Effector memory CD4-positive, alpha-beta T cell (primary cell): ENCODE results near the gene TRIOBP.

Experiments
- DNase-seq, 3 donors: peaks; one replicate each; pipeline ENCODE4 v3.0.0-alpha.2; 2020
- H3K27ac ChIP-seq: 2 replicates; pipeline ENCODE4 v1.7.0; 2013; ENCODE audit warnings: mild to moderate bottlenecking, low read length, moderate library complexity; ENCODE audit not compliant: insufficient read depth, poor library complexity, severe bottlenecking
- H3K27me3 ChIP-seq: replicated peaks from 2 replicates; pipeline ENCODE4 v1.7.0; 2013; ENCODE audit warnings: mild to moderate bottlenecking, low read length; ENCODE audit not compliant: insufficient read depth, control insufficient read depth, poor library complexity, severe bottlenecking
- H3K36me3 ChIP-seq: 2 replicates; pipeline ENCODE4 v1.7.0; 2013; ENCODE audit warnings: mild to moderate bottlenecking, low read length, moderate library complexity; ENCODE audit not compliant: control insufficient read depth, insufficient read depth
- H3K4me1 ChIP-seq: 2 replicates; pipeline ENCODE4 v1.7.0; 2013; ENCODE audit warnings: low read length, mild to moderate bottlenecking; ENCODE audit not compliant: control insufficient read depth, insufficient read depth, poor library complexity, severe bottlenecking
- H3K4me3 ChIP-seq: 2 replicates; pipeline ENCODE4 v1.7.0; 2013; ENCODE audit warnings: low read length, low read depth, mild to moderate bottlenecking; ENCODE audit not compliant: insufficient read depth, poor library complexity, severe bottlenecking
- H3K9me3 ChIP-seq: 2 replicates; pipeline ENCODE4 v1.7.0; 2013; ENCODE audit warnings: mild to moderate bottlenecking, low read length, moderate library complexity; ENCODE audit not compliant: control insufficient read depth

TRIOBP gene

DNA sequence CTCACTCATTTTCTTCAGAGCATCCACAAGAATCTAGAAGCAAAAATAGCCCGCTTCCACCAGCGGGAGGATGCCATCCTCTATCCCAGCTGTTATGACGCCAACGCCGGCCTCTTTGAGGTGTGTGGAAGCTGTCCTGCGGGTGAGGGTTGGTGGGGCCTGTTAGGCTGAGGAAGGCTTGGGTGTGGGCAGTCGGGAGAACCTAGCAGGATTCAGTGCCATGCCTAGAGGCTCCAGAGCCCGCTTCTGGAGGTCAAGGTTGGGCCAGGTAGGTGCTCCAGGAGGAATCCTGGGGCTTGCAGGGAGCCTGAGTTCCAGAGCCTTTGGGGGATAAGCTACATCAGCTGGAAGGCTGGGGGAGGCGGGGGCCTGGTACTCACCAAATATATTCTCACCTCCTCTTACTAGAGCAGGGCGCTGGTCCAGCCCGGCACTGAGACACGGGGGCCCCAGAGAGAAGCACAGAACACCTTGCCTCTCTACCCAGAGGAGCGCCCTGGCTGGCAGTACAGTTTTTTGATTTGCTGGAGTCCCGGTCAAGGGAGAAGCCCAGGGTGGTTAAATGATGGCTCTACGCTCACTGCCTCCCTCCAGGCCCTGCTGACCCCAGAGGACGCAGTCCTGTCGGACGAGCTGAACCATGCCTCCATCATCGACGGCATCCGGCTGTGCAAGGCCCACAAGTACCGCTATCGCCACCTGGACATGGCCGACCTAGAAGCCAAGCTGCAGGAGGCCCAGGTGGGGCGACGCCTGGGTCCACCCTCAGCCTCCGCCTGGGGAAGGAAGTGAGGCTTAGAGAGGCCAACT, 116.2 kb downstream of the TRIOBP start:
- no peaks in the 10 kb centered on the region for H3K9me3 ChIP-seq
- H3K36me3 ChIP-seq = no peaks in the 10 kb centered on the region
- H3K4me3 ChIP-seq = no peak overlapping the region
- H3K27ac ChIP-seq = no peak overlapping the region
- H3K4me1 ChIP-seq = peaks cover 12% of the 10 kb centered on the region
- DNase-seq = no peak
- H3K27me3 ChIP-seq = peaks cover 8% of the 10 kb centered on the region

DNA sequence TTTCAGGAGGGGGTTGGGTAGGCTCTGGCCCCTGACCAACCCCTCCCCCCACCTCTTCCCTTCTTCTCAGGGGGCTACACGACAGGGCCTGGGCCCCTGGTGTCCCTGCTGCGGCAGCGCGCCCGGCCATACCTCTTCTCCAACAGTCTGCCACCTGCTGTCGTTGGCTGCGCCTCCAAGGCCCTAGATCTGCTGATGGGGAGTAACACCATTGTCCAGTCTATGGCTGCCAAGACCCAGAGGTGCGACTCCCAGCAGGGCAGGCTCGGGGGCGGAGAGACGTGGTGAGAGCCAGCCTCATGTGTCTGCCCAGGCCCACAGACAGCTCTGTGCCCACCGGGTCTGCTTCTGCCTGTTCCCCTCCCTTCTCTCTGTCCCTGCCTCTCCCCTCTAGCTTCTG, 118.7 kb downstream of the TRIOBP start:
- peaks cover 19% of the 10 kb centered on the region for H3K4me1 ChIP-seq
- no peak for DNase-seq
- no peaks in the 10 kb centered on the region for H3K9me3 ChIP-seq
- no peaks in the 10 kb centered on the region for H3K36me3 ChIP-seq
- no peaks in the 10 kb centered on the region for H3K27me3 ChIP-seq
- H3K27ac ChIP-seq = no peak overlapping the region
- no peak overlapping the region for H3K4me3 ChIP-seq

DNA sequence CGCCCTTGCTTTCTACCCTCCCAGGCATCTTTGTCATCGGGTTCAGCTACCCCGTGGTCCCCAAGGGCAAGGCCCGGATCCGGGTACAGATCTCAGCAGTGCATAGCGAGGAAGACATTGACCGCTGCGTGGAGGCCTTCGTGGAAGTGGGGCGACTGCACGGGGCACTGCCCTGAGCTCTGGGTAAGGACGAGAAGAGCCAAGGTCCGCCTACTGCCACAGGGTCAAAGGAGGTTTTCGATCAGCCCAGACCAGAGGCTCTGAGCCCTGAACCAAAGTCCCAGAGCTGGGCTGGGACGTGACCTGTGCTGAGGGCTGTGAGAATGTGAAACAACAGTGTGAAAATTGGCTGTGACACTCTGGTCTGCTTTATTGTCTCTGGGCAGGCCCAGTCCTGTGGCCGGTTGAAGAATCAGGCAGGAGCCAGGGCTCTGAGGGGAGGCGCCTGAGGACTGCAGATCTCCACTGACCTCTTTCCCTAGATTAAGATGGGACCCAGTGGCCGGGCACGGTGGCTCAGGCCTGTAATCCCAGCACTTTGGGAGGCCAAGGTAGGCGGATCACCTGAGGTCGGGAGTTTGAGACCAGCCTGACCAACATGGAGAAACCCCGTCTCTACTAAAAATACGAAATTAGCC, 119.8 kb downstream of the TRIOBP start:
- DNase-seq = no peak
- H3K4me3 ChIP-seq = no peak overlapping the region
- H3K27me3 ChIP-seq = no peaks in the 10 kb centered on the region
- no peaks in the 10 kb centered on the region for H3K36me3 ChIP-seq
- H3K9me3 ChIP-seq = no peaks in the 10 kb centered on the region
- no peak overlapping the region for H3K27ac ChIP-seq
- H3K4me1 ChIP-seq = peaks cover 19% of the 10 kb centered on the region

DNA sequence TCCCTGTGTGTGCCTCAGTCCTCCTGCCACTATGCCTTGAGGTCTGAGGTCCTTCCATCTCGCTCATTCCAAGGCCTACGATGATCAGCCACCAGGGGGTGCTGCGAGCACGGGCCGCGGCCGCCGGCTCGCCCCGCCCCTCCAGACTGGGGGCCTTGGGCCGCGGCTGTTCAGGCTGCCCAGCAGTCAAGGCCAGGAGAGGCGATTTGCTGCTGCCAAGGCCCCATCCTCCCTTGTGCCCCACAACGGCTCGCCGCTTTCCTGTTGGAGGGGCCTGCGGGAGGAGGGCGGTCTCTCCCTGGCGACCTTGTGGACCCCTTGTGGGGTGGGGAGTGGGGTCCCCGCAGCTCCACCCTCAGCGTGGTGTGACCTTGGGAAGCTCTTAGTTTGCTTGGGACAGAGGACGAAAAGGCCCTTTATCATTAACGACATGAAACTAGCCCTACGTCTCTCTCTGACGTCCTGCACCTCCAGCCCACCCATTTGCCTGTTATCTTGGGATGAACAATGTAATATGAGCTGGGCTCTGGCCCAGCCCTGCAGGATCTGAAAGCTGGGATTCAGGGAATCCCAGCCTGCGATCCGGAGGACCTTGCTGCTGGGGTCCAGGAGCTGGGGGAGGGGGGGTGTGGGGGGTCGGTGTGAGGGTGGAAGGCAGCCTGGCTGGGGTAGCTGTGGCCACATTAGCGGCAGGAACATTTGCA, 121.0 kb downstream of the TRIOBP start:
- H3K9me3 ChIP-seq = no peaks in the 10 kb centered on the region
- H3K27me3 ChIP-seq = no peaks in the 10 kb centered on the region
- peak; percentile 62 to 69 (median 62) for DNase-seq
- H3K4me3 ChIP-seq = peak overlapping the region; percentile 49
- H3K4me1 ChIP-seq = peaks cover 19% of the 10 kb centered on the region
- peak overlapping the region; percentile 39 for H3K27ac ChIP-seq
- no peaks in the 10 kb centered on the region for H3K36me3 ChIP-seq

DNA sequence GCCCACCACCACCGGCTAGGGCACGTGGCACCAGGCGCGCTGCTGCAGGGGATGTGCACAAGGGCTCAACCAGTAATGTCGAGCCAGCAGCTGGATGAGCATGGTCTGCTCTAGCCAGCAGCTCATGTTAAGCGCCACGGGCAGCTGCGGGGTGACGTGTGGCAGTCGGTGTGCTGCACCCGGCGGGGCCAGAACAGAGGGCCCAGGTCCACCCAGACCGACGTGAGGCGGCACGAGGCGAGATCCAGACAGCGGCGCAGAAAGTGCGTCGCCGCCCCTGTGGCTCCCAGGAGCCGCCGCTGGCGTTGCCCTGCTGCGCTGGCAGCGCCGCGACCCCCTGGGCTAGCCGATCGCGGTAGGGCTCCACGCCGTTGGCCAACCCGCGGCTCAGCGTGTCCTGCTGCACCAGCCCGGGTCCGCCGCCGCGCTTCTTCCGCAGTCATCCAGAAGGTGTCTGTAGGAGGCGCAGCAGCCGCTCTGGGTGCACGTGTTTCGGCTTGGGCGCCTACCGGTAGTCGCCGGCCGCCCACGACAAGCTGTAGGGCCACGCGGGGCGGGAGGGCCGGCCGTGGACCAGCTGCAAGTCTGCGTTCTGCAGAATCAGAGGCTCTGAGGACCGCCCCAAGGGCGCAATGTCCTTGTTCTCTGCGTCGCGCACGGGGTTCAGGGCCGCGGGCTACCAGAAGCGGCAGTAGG, 121.7 kb downstream of the TRIOBP start:
- Histone ChIP-seq H3K27ac (no peak overlapping the region), H3K4me3 (peak overlapping the region; percentile 49), H3K4me1 (peaks cover 19% of the 10 kb centered on the region)

DNA sequence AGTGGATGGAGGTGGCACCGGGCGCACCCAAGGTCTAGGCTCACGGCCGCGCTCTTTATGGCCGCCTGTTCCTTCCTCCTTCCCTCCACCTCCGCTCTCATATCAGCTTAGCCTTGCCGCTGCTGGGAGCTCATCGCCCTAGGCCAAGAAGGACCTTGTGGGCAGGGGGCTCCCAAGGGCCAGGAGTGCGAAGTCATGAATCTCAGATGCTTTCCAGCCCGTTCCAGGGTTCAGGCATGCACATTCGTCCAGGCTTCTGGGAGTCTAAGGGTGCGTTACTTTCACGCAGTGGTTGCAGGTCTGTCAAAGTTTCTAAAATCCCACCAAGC, 122.2 kb downstream of the TRIOBP start:
- no peaks in the 10 kb centered on the region for H3K36me3 ChIP-seq
- DNase-seq = no peak
- H3K9me3 ChIP-seq = no peaks in the 10 kb centered on the region
- no peak overlapping the region for H3K27ac ChIP-seq
- peak overlapping the region; percentile 49 for H3K4me3 ChIP-seq
- peaks cover 19% of the 10 kb centered on the region for H3K4me1 ChIP-seq
- no peaks in the 10 kb centered on the region for H3K27me3 ChIP-seq

More for the DNA sequence above, 121.7 kb downstream of the TRIOBP start:
- Histone ChIP-seq H3K9me3 (no peaks in the 10 kb centered on the region), H3K36me3 (no peaks in the 10 kb centered on the region), H3K27me3 (no peaks in the 10 kb centered on the region)
- DNase-seq = peak; percentile 19 to 51 (median 25)

DNA sequence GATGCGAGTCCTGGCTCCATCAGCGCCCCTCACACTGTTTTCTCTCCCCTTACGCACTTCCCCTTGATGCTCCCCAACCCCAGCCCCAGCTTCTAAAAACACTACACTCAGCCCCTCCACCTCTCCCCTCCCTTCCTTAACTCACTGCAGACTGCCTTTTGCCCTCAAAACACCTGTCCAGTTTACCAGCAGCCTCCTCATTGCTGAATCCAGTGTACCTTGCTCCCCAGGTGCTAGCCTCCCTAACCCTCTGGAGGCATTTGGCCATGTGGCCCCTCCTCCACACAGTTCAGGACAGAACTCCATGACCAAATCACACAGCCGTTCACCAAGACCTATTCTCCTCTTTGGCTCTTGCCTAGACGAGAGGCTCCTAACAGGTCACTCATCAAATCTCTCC, 123.5 kb downstream of the TRIOBP start:
- Histone ChIP-seq H3K4me3 (no peak overlapping the region), H3K9me3 (no peaks in the 10 kb centered on the region), H3K27me3 (no peaks in the 10 kb centered on the region), H3K36me3 (no peaks in the 10 kb centered on the region), H3K4me1 (peaks cover 19% of the 10 kb centered on the region), H3K27ac (no peak overlapping the region)
- no peak for DNase-seq

DNA sequence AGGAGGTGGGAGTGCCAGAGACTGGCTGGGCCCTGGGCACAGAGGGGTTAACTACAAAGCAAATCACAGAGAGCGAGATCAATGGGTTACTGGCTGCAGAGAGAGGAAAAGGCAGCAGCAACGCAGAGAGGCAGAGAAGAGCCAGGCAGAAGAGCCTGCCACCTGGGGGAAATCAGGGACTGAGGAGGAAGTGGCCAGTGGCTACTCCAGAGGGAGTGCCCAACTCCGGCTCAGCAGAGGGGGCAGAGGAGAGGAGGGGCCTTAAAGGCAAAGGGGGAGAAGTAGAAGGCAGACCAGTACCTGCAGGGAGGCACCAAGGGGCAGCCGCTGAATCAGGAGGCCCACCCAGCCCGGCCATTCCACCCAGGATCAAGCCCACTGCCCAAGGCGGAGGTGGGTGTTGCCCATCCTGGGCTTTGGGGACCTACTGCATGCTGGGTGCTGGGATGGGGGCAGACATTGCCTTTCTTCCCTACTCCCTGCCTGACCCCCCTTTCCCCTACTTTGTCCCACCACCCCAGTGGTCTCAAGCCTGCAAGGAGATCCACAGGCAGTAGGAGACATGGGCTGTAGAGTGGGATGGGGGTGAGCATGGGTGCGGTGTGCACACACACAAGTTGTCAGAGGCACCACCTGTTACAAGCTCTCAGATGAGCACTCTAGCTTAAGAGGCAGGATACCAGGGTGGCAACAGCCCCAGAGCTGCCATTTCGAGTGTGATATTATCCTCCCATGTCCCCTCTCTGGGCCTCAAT, 125.4 kb downstream of the TRIOBP start:
- Histone ChIP-seq H3K36me3 (no peaks in the 10 kb centered on the region), H3K4me1 (peaks cover 19% of the 10 kb centered on the region), H3K27me3 (no peaks in the 10 kb centered on the region), H3K27ac (no peak overlapping the region), H3K9me3 (no peaks in the 10 kb centered on the region), H3K4me3 (no peak overlapping the region)
- DNase-seq = no peak

DNA sequence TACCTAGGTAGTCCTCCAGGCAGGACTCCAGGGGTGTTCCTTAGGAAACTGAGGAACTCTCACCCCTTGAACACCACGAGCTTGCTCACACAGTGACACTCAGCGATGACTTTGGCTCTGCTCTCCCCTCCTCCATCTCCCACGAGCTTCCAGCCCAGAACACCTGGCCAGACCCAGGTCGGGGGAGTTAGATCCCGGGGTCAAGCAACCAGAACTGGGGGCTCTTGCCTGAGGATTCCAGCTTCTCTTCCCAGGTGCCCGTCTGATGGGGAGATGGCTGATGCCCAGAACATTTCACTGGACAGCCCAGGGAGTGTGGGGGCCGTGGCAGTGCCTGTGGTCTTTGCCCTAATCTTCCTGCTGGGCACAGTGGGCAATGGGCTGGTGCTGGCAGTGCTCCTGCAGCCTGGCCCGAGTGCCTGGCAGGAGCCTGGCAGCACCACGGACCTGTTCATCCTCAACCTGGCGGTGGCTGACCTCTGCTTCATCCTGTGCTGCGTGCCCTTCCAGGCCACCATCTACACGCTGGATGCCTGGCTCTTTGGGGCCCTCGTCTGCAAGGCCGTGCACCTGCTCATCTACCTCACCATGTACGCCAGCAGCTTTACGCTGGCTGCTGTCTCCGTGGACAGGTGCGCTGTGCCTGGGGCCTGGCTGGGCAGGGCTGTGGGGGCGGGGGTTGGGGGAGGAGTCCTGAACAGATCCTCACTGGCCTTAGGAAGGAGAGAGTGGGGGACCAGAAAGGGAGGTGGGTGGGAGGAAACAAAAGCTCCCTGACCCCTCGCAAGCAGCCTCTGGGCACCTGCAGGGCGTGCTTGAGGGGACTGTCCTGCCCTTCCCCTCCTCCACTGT, 126.5 kb downstream of the TRIOBP start, which contains the start of gene GALR3:
GALR3 (plus strand) TSS at position 249 of the 852 bp plus-strand sequence; CDS start at position 274, 25 bp downstream.
- Histone ChIP-seq H3K27ac (no peak within 1 kb of the TSS), H3K36me3 (no peaks in the 10 kb centered on the region), H3K27me3 (no peaks in the 10 kb centered on the region), H3K4me3 (no peak within 1 kb of the TSS), H3K4me1 (peaks cover 8% of the 10 kb centered on the region), H3K9me3 (no peaks in the 10 kb centered on the region)
- no peak for DNase-seq
